ENCODE results near the gene PLA2G6. TPM values are rescaled to one million over a fixed set of nuclear protein-coding genes. Genes with fewer than 3 reads are reported as not detected.

PLA2G6 gene
- total RNA-seq, 1 experiment from 2014 or later = 36.0 TPM

DNA sequence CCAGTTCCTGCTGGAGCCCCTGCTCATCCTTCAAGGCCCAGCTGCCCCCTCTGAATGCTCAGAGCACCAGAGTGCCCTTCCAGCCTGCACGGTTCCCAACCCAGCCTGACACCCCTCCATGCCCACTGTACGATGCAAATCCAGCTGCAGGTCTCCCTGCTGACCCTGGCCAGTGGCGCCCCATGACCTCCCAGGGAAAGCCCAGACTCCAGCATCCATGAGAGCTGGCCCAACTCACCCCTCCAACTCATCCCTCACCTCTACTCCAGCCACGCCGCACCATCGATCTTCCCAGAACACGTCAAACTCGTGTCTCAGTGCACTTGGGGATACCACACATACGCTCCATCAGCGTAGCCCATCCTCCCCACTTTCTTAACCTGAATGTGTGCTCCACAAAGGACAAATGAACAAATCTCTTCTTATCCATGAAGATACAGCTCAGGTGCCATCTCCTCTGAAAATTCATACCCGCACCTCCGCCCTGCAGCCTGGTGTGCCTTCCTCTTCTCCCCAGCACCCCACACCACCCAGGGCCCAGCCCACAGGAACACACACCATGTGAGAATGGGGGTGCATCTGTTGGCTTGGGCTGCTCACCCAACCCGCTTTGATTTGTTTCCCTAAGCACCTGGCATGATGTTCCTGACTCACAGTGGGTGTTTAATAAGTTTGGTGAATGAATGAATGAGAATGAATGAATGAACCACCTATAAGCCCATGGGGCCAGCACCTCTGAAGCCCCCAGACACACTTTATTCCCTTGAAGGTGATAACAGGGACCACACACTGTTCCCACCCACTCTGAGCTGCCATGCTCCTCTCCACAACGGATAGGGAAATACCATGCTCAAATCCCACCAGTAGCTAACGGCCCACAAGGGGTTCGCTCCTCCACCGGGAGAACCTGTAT is 6.2 kb downstream of the PLA2G6 start:
- Histone ChIP-seq H3K4me3 (replicated peaks in 1 of 2; ENCODE audit: low read depth in 1 of 2, low read length in 2 of 2) (no peak overlapping the region), H3K36me3 (ENCODE audit: control insufficient read depth in 1 of 2, insufficient read depth in 2 of 2, low read length in 2 of 2) (no peaks in the 10 kb centered on the region), H3K27me3 (ENCODE audit: insufficient read depth, low read length) (no peaks in the 10 kb centered on the region), H3K27ac (ENCODE audit: low read depth, low read length) (no peak overlapping the region), H2AFZ (ENCODE audit: low read depth, low read length, poor library complexity, severe bottlenecking) (no peak overlapping the region), H3K79me2 (ENCODE audit: insufficient read depth, low read length) (no peaks in the 10 kb centered on the region), H3K9ac (ENCODE audit: low read length) (no peak overlapping the region), H4K20me1 (ENCODE audit: insufficient read depth) (no peaks in the 10 kb centered on the region), H3K9me3 (ENCODE audit: control insufficient read depth in 1 of 2, insufficient read depth in 1 of 2, low read depth in 1 of 2, low read length in 2 of 2) (no peaks in the 10 kb centered on the region), H3K4me2 (ENCODE audit: low read length) (no peak overlapping the region), H3K4me1 (ENCODE audit: control insufficient read depth in 1 of 2, insufficient read depth in 2 of 2, low read length in 2 of 2) (peaks cover 43 to 51% of the 10 kb centered on the region in 2 experiments), H3K9me2 (ENCODE audit: insufficient read depth) (no peaks in the 10 kb centered on the region)
- no peak for ATAC-seq
- BruUV-seq (replicated peaks) = no TSS peak
- DNase-seq (ENCODE audit: low read depth, low spot score) = no peak
- intact Hi-C loops (cut with micrococcal nuclease) = no loop called here
- ChIA-PET POLR2A (interaction anchor here (1.3 kb wide), 1 partner anchor 368 kb away, joined by 4 read pairs; the partner anchor contains the start of gene GCAT), RAD21 (ENCODE audit: low non-redundant PET in 1 of 2, low total read pairs in 2 of 2, uncharacterized antibody in 2 of 2, unreplicated experiment in 2 of 2) (no interaction called here), CTCF (no interaction called here)
- no peak for TF ChIP-seq SIN3A (IDR thresholded peaks at IDR 0.05; ENCODE audit: low read depth)
- TF ChIP-seq, protein P1, sequence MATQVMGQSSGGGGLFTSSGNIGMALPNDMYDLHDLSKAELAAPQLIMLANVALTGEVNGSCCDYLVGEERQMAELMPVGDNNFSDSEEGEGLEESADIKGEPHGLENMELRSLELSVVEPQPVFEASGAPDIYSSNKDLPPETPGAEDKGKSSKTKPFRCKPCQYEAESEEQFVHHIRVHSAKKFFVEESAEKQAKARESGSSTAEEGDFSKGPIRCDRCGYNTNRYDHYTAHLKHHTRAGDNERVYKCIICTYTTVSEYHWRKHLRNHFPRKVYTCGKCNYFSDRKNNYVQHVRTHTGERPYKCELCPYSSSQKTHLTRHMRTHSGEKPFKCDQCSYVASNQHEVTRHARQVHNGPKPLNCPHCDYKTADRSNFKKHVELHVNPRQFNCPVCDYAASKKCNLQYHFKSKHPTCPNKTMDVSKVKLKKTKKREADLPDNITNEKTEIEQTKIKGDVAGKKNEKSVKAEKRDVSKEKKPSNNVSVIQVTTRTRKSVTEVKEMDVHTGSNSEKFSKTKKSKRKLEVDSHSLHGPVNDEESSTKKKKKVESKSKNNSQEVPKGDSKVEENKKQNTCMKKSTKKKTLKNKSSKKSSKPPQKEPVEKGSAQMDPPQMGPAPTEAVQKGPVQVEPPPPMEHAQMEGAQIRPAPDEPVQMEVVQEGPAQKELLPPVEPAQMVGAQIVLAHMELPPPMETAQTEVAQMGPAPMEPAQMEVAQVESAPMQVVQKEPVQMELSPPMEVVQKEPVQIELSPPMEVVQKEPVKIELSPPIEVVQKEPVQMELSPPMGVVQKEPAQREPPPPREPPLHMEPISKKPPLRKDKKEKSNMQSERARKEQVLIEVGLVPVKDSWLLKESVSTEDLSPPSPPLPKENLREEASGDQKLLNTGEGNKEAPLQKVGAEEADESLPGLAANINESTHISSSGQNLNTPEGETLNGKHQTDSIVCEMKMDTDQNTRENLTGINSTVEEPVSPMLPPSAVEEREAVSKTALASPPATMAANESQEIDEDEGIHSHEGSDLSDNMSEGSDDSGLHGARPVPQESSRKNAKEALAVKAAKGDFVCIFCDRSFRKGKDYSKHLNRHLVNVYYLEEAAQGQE (IDR thresholded peaks at IDR 0.05; ENCODE audit: low read depth) = no peak
- no peak for TF ChIP-seq CBX3 (IDR thresholded peaks at IDR 0.05; ENCODE audit: low read depth)
- TF ChIP-seq, protein P2, sequence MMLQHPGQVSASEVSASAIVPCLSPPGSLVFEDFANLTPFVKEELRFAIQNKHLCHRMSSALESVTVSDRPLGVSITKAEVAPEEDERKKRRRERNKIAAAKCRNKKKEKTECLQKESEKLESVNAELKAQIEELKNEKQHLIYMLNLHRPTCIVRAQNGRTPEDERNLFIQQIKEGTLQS (IDR thresholded peaks at IDR 0.05) = no peak
- TF ChIP-seq, protein P3, sequence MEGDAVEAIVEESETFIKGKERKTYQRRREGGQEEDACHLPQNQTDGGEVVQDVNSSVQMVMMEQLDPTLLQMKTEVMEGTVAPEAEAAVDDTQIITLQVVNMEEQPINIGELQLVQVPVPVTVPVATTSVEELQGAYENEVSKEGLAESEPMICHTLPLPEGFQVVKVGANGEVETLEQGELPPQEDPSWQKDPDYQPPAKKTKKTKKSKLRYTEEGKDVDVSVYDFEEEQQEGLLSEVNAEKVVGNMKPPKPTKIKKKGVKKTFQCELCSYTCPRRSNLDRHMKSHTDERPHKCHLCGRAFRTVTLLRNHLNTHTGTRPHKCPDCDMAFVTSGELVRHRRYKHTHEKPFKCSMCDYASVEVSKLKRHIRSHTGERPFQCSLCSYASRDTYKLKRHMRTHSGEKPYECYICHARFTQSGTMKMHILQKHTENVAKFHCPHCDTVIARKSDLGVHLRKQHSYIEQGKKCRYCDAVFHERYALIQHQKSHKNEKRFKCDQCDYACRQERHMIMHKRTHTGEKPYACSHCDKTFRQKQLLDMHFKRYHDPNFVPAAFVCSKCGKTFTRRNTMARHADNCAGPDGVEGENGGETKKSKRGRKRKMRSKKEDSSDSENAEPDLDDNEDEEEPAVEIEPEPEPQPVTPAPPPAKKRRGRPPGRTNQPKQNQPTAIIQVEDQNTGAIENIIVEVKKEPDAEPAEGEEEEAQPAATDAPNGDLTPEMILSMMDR (IDR thresholded peaks at IDR 0.05 in 2 of 3, conservative IDR thresholded peaks at IDR 0.05 in 1 of 3; ENCODE audit: borderline replicate concordance in 1 of 3, insufficient read depth in 1 of 3, low read depth in 2 of 3, low read length in 2 of 3) = no peak
- TF ChIP-seq POLR2AphosphoS5 (IDR thresholded peaks at IDR 0.05; ENCODE audit: low read depth, low read length) = no peak
- TF ChIP-seq EZH2 (IDR thresholded peaks at IDR 0.05) = no peak
- no peak for TF ChIP-seq CEBPB (IDR thresholded peaks at IDR 0.05; ENCODE audit: low read depth)
- no peak for TF ChIP-seq FOSL1 (IDR thresholded peaks at IDR 0.05; ENCODE audit: low read depth)
- no peak for TF ChIP-seq POLR2A (IDR thresholded peaks at IDR 0.05; ENCODE audit: borderline replicate concordance, extremely low read depth, insufficient read depth, insufficient read length)
- TF ChIP-seq EGR1 (IDR thresholded peaks at IDR 0.05; ENCODE audit: low read depth) = no peak
- no peak for TF ChIP-seq ZNF274 (IDR thresholded peaks at IDR 0.05; ENCODE audit: low read depth, low read length)
- TF ChIP-seq, protein P4, sequence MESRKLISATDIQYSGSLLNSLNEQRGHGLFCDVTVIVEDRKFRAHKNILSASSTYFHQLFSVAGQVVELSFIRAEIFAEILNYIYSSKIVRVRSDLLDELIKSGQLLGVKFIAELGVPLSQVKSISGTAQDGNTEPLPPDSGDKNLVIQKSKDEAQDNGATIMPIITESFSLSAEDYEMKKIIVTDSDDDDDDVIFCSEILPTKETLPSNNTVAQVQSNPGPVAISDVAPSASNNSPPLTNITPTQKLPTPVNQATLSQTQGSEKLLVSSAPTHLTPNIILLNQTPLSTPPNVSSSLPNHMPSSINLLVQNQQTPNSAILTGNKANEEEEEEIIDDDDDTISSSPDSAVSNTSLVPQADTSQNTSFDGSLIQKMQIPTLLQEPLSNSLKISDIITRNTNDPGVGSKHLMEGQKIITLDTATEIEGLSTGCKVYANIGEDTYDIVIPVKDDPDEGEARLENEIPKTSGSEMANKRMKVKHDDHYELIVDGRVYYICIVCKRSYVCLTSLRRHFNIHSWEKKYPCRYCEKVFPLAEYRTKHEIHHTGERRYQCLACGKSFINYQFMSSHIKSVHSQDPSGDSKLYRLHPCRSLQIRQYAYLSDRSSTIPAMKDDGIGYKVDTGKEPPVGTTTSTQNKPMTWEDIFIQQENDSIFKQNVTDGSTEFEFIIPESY (IDR thresholded peaks at IDR 0.05; ENCODE audit: extremely low read depth, insufficient replicate concordance, low read length) = no peak
- no peak for TF ChIP-seq TCF7L2 (IDR thresholded peaks at IDR 0.05; ENCODE audit: borderline replicate concordance, extremely low read depth, insufficient read depth, insufficient read length)
- no peak for TF ChIP-seq SP1 (IDR thresholded peaks at IDR 0.05; ENCODE audit: low read depth)
- no peak for TF ChIP-seq SRF (IDR thresholded peaks at IDR 0.05; ENCODE audit: low read depth)
- TF ChIP-seq, protein P5, sequence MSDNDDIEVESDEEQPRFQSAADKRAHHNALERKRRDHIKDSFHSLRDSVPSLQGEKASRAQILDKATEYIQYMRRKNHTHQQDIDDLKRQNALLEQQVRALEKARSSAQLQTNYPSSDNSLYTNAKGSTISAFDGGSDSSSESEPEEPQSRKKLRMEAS (IDR thresholded peaks at IDR 0.05) = no peak
- no peak for TF ChIP-seq EZH2phosphoT487 (IDR thresholded peaks at IDR 0.05; ENCODE audit: borderline replicate concordance)
- TF ChIP-seq YY1 (IDR thresholded peaks at IDR 0.05; ENCODE audit: extremely low read depth, insufficient replicate concordance, low read depth, low read length) = no peak
